ENCODE data around the gene PRSS27. TPM values are rescaled to one million over a fixed set of nuclear protein-coding genes. Genes with fewer than 3 reads are reported as not detected.

Gene PRSS27
- total RNA-seq, 4 donors from 2014 or later = 0.67 to 10.3 (median 2.4) TPM

- Histone ChIP-seq H3K27me3 (peaks cover 4% of the 10 kb centered on the region), H3K4me1 (no peaks in the 10 kb centered on the region), H3K4me3 (no peak overlapping the region), H3K27ac (no peak overlapping the region), H3K36me3 (peaks cover 0 to 57% of the 10 kb centered on the region in 2 donors), H3K9me3 (no peaks in the 10 kb centered on the region)
- TF ChIP-seq, protein P1, sequence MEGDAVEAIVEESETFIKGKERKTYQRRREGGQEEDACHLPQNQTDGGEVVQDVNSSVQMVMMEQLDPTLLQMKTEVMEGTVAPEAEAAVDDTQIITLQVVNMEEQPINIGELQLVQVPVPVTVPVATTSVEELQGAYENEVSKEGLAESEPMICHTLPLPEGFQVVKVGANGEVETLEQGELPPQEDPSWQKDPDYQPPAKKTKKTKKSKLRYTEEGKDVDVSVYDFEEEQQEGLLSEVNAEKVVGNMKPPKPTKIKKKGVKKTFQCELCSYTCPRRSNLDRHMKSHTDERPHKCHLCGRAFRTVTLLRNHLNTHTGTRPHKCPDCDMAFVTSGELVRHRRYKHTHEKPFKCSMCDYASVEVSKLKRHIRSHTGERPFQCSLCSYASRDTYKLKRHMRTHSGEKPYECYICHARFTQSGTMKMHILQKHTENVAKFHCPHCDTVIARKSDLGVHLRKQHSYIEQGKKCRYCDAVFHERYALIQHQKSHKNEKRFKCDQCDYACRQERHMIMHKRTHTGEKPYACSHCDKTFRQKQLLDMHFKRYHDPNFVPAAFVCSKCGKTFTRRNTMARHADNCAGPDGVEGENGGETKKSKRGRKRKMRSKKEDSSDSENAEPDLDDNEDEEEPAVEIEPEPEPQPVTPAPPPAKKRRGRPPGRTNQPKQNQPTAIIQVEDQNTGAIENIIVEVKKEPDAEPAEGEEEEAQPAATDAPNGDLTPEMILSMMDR (IDR thresholded peaks at IDR 0.05) = no peak
- no peak for TF ChIP-seq POLR2AphosphoS5 (IDR thresholded peaks at IDR 0.05)
- TF ChIP-seq POLR2A (IDR thresholded peaks at IDR 0.05) = no peak
- TF ChIP-seq EP300 (IDR thresholded peaks at IDR 0.05) = no peak
- ATAC-seq = no peak
- 81% methylated on average over 3 of the region's 10 CpGs; no CpG with 5 or more reads in 1 of the 2 donors for WGBS, 2 donors (ENCODE audit: low coverage in 1 of 2)
These were observed 10.4 kb downstream of the PRSS27 start for GRCh38 chr16:2709588-2709984.

DNA sequence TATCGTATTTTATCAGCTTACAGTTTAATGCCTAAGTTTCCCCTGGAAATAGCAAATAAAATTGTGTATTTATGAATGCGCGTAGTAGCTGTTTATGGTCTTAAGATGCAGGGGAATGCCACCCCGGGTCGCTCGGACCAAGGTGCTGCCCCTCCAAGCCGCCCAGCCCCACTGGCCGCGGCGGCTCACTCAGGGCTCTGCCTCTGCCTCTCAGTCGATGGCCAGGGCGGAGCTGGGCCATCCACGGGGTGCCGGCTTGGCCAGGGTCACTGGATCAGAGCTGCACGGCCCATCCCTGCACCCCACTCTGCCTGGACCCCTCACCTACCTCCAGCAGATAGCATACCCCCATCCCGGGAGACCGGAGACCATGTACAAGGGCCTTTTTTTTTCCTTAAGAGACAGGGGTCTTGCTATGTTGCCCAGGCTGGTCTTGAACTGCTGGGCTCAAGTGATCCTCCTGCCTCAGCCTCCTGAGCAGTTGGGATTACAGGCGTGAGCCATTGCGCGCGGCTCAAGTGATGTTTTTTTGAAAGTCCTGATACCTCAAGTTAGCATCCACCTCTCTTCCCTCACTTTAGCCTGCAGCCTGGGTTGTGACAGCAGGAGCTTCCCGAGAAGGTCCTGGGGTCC lies 11.0 kb downstream of the PRSS27 start:
- no peak for ATAC-seq
- TF ChIP-seq, protein P1 (IDR thresholded peaks at IDR 0.05) = no peak
- no peak for TF ChIP-seq EP300 (IDR thresholded peaks at IDR 0.05)
- TF ChIP-seq POLR2A (IDR thresholded peaks at IDR 0.05) = no peak
- TF ChIP-seq POLR2AphosphoS5 (IDR thresholded peaks at IDR 0.05) = no peak
- Histone ChIP-seq H3K4me3 (no peak overlapping the region), H3K9me3 (no peaks in the 10 kb centered on the region), H3K36me3 (peaks cover 0 to 62% of the 10 kb centered on the region in 2 donors), H3K4me1 (no peaks in the 10 kb centered on the region), H3K27me3 (no peaks in the 10 kb centered on the region), H3K27ac (no peak overlapping the region)
- 92 to 98% methylated on average over 6 to 15 of the region's 22 CpGs for WGBS, 2 donors (ENCODE audit: low coverage in 1 of 2)

DNA sequence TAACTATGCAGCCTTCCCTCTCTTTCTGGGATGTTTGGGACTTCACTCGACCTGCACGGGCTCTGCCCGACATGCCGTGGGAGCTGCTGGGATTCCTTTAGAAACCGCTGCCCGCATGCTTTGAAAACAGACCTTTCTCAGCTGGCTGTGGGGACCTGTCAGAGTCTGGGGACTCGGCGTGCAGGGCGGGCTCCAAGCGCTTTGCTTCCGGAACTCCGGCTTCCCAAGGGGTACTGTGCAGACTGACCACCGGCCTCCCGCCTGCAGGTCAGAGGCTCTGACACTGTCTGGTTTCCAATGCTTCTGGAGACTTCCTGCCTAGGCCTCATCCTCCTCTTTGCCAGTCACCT lies 11.8 kb downstream of the PRSS27 start:
- Histone ChIP-seq H3K27me3 (no peaks in the 10 kb centered on the region), H3K36me3 (peaks cover 0 to 70% of the 10 kb centered on the region in 2 donors), H3K9me3 (no peaks in the 10 kb centered on the region), H3K27ac (no peak overlapping the region), H3K4me3 (no peak overlapping the region), H3K4me1 (no peaks in the 10 kb centered on the region)
- WGBS, 2 donors (ENCODE audit: low coverage in 1 of 2) = 70 to 86% methylated on average over 2 of the region's 14 CpGs
- TF ChIP-seq EP300 (IDR thresholded peaks at IDR 0.05) (no peak), POLR2A (IDR thresholded peaks at IDR 0.05) (no peak), POLR2AphosphoS5 (IDR thresholded peaks at IDR 0.05) (no peak)
- TF ChIP-seq, protein P1 (IDR thresholded peaks at IDR 0.05) = no peak
- no peak for ATAC-seq

GRCh38 chr16:2707368-2708289 lies 12.4 kb downstream of the PRSS27 start:
- WGBS, 2 donors (ENCODE audit: low coverage in 1 of 2) = 81 to 95% methylated on average over 9 to 14 of the region's 51 CpGs
- H3K27ac ChIP-seq = no peak overlapping the region
- ATAC-seq = no peak

GRCh38 chr16:2706611-2707311 lies 13.3 kb downstream of the PRSS27 start:
- no peaks in the 10 kb centered on the region for H3K27me3 ChIP-seq
- no peak overlapping the region for H3K27ac ChIP-seq
- no peak for TF ChIP-seq EP300 (IDR thresholded peaks at IDR 0.05)
- no peak for TF ChIP-seq POLR2A (IDR thresholded peaks at IDR 0.05)
- TF ChIP-seq, protein P1 (IDR thresholded peaks at IDR 0.05) = no peak
- no peak for TF ChIP-seq POLR2AphosphoS5 (IDR thresholded peaks at IDR 0.05)
- 67 to 100% methylated on average over 1 to 4 of the region's 22 CpGs for WGBS, 2 donors (ENCODE audit: low coverage in 1 of 2)
- no peak overlapping the region for H3K4me3 ChIP-seq
- peaks cover 0 to 85% of the 10 kb centered on the region in 2 donors for H3K36me3 ChIP-seq
- no peaks in the 10 kb centered on the region for H3K4me1 ChIP-seq
- H3K9me3 ChIP-seq = no peaks in the 10 kb centered on the region
- ATAC-seq = no peak

More at GRCh38 chr16:2707368-2708289, 12.4 kb downstream of the PRSS27 start:
- Histone ChIP-seq H3K27me3 (no peaks in the 10 kb centered on the region), H3K9me3 (no peaks in the 10 kb centered on the region), H3K4me3 (no peak overlapping the region), H3K4me1 (no peaks in the 10 kb centered on the region), H3K36me3 (peaks cover 0 to 77% of the 10 kb centered on the region in 2 donors)
- TF ChIP-seq POLR2A (IDR thresholded peaks at IDR 0.05) = no peak

Data from gastroesophageal sphincter (tissue), 4 donors.